Measurements from ENCODE around the gene MAML2. TPM values are rescaled to one million over a fixed set of nuclear protein-coding genes. Genes with fewer than 3 reads are reported as not detected.

MAML2 gene
- total and polyA plus RNA-seq, 2 of the 13 experiments (the other 11 are each of a cell fraction or from before 2014, with no cell fraction given): 2.3 to 25.9 TPM

DNA sequence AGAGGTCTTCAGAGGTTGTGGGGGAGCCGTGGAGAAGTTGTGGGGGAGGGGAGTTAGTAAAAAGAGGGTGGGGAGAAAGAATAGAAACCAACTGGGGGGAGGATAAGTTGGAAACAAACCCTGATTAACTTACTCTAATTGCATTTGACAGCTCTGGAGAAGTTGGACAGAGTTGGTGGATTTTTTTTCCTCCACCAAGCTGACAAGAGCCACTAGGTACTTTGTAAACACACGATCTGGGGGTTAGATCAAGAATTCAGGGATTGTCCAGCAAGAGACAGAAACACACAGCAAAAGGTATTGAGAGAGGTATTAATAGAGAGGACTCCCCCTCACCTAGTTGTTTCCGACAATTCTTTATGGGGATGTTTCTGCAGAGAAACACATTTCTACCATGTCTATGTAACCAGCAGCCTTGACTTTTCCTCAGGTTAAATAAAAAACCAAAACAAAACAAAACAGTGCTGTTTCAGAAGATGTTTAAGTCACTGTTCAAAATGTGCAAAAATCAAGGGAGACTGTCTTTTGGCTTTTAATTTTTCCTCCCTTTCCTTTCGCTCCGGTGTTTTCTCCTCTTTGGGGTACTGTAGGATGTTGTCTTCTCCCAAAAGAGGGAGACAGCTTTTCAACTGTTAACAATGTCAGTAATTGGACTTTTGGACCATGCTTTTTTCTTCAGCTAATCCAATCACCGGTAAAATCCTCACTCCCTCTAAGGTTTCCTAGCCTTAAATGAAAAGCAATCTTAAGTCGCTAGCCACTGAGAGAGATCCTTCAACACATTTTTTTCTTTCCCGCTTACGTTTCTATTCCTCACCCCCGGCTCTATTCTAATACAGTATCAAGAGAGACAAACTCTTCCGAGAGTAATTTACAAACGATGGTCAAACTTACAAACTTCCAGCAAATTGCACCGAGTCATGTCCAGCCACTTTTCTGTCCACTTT is 708 bp downstream of the MAML2 start (continued):
- TF ChIP-seq ZNF292 (CRISPR knock-in tag; IDR thresholded peaks at IDR 0.05; ENCODE audit: borderline replicate concordance, low read depth) (0 out of 2 replicates have a peak, but pooled peaks have one; percentile 7), HOXA5 (CRISPR knock-in tag; IDR thresholded peaks at IDR 0.05) (0 out of 2 replicates have a peak, but pooled peaks have one; percentile 46), KLF12 (CRISPR knock-in tag; IDR thresholded peaks at IDR 0.05; ENCODE audit: borderline replicate concordance) (0 out of 2 replicates have a peak, but pooled peaks have one; percentile 54), ZFP90 (CRISPR knock-in tag; IDR thresholded peaks at IDR 0.05; ENCODE audit: borderline replicate concordance) (0 out of 2 replicates have a peak, but pooled peaks have one; percentile 37), ARID5B (CRISPR knock-in tag; IDR thresholded peaks at IDR 0.05) (no peak)
- TF ChIP-seq, protein P1, sequence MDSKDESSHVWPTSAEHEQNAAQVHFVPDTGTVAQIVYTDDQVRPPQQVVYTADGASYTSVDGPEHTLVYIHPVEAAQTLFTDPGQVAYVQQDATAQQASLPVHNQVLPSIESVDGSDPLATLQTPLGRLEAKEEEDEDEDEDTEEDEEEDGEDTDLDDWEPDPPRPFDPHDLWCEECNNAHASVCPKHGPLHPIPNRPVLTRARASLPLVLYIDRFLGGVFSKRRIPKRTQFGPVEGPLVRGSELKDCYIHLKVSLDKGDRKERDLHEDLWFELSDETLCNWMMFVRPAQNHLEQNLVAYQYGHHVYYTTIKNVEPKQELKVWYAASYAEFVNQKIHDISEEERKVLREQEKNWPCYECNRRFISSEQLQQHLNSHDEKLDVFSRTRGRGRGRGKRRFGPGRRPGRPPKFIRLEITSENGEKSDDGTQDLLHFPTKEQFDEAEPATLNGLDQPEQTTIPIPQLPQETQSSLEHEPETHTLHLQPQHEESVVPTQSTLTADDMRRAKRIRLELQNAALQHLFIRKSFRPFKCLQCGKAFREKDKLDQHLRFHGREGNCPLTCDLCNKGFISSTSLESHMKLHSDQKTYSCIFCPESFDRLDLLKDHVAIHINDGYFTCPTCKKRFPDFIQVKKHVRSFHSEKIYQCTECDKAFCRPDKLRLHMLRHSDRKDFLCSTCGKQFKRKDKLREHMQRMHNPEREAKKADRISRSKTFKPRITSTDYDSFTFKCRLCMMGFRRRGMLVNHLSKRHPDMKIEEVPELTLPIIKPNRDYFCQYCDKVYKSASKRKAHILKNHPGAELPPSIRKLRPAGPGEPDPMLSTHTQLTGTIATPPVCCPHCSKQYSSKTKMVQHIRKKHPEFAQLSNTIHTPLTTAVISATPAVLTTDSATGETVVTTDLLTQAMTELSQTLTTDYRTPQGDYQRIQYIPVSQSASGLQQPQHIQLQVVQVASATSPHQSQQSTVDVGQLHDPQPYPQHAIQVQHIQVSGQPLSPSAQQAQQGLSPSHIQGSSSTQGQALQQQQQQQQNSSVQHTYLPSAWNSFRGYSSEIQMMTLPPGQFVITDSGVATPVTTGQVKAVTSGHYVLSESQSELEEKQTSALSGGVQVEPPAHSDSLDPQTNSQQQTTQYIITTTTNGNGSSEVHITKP (CRISPR knock-in tag; IDR thresholded peaks at IDR 0.05; ENCODE audit: low read depth): 0 out of 2 replicates have a peak, but pooled peaks have one; percentile 12
